Mesendoderm (in vitro differentiated cells): ENCODE measurements around the gene NUCB1.
"Not testable (repeated sequence)": the region's sequence is repeated elsewhere in the genome, so short reads cannot be mapped to it uniquely, and the experiment has no call there.

Source experiments
- DNase-seq: peaks from one replicate; pipeline ENCODE4 v3.0.0; 2013
- H2AK5ac ChIP-seq: 2 replicates; pipeline ENCODE4 v1.6.1; 2013; ENCODE audit warnings: low read length, inconsistent platforms
- H2BK120ac ChIP-seq: 2 replicates; pipeline ENCODE4 v1.6.1; 2013; ENCODE audit warnings: low read depth, mild to moderate bottlenecking, low read length, moderate library complexity, mixed read lengths
- H2BK15ac ChIP-seq: replicated peaks from 2 replicates; pipeline ENCODE4 v1.6.1; 2013; ENCODE audit warnings: low read depth, mild to moderate bottlenecking, moderate library complexity
- H2BK5ac ChIP-seq: 2 replicates; pipeline ENCODE4 v1.6.1; 2013; ENCODE audit warnings: low read length, inconsistent platforms
- H3K18ac ChIP-seq: 2 replicates; pipeline ENCODE4 v1.6.1; 2013; ENCODE audit warnings: mild to moderate bottlenecking, low read length, mixed read lengths
- H3K23ac ChIP-seq: one replicate; pipeline ENCODE4 v1.6.1; 2013; ENCODE audit warnings: low read length
- H3K27ac ChIP-seq: 2 replicates; pipeline ENCODE4 v1.5.1; 2013; ENCODE audit warnings: low read depth, mild to moderate bottlenecking, inconsistent platforms, low read length, moderate library complexity
- H3K27me3 ChIP-seq: 2 replicates; pipeline ENCODE4 v1.6.1; 2013; ENCODE audit warnings: low read length, control low read depth, mild to moderate bottlenecking, inconsistent platforms; ENCODE audit not compliant: insufficient read depth, poor library complexity
- H3K36me3 ChIP-seq: 2 replicates; pipeline ENCODE4 v1.6.1; 2013; ENCODE audit warnings: low read length, inconsistent platforms; ENCODE audit not compliant: control insufficient read depth, insufficient read depth
- H3K4ac ChIP-seq: one replicate; pipeline ENCODE4 v1.6.1; 2013; ENCODE audit warnings: low read depth, mild to moderate bottlenecking, low read length, moderate library complexity
- H3K4me1 ChIP-seq: 2 replicates; pipeline ENCODE4 v1.6.1; 2013; ENCODE audit warnings: low read depth, low read length, inconsistent platforms; ENCODE audit not compliant: control insufficient read depth
- H3K4me2 ChIP-seq: 2 replicates; pipeline ENCODE4 v1.6.1; 2013; ENCODE audit warnings: low read length
- H3K4me3 ChIP-seq: 2 replicates; pipeline ENCODE4 v1.5.1; 2013; ENCODE audit warnings: mild to moderate bottlenecking, low read length
- H3K56ac ChIP-seq: one replicate; pipeline ENCODE4 v1.6.1; 2013; ENCODE audit warnings: low read length
- H3K79me1 ChIP-seq: 2 replicates; pipeline ENCODE4 v1.6.1; 2013; ENCODE audit warnings: low read length, inconsistent platforms
- H3K79me2 ChIP-seq: 2 replicates; pipeline ENCODE4 v1.6.1; 2013; ENCODE audit warnings: mild to moderate bottlenecking, low read length; ENCODE audit not compliant: control insufficient read depth, insufficient read depth
- H3K9ac ChIP-seq: 2 replicates; pipeline ENCODE4 v1.6.1; 2013; ENCODE audit warnings: low read length, inconsistent platforms
- H4K5ac ChIP-seq: one replicate; pipeline ENCODE4 v1.6.1; 2013; ENCODE audit warnings: low read length
- H4K8ac ChIP-seq: one replicate; pipeline ENCODE4 v1.6.1; 2013; ENCODE audit warnings: low read depth, mild to moderate bottlenecking, control low read depth, low read length, moderate library complexity
- WGBS: extraction: QIAGEN DNeasy Blood & Tissue Kit; methylation state at CpG from one replicate; pipeline ENCODE4 v1.1.7; 2013; ENCODE audit warnings: low lambda C conversion rate, missing lambda C conversion rate; ENCODE audit not compliant: insufficient coverage; ENCODE audit errors: extremely low coverage; 5-methylcytosine and 5-hydroxymethylcytosine counted together

The NUCB1 gene

DNA sequence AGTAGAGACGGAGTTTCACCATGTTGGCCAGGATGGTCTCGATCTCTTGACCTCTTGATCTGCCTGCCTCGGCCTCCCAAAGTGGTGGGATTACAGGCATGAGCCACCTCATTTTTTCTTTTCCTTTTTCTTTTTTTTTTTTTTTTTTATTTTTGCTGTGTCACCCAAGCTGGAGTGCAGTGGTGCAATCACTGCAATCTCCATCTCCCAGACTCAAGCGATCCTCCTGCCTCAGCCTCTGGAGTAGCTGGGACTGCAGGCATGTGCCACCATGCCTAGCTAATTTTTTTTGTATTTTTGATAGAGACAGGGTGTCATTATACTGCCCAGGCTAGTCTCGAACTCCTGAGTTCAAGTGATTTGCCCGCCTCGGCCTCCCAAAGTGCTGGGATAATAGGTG, 2.2 kb downstream of the NUCB1 start:
- H4K5ac ChIP-seq, H3K27me3 ChIP-seq, H2AK5ac ChIP-seq, H3K23ac ChIP-seq, H2BK5ac ChIP-seq, H2BK15ac ChIP-seq, H3K4ac ChIP-seq, H2BK120ac ChIP-seq, H3K27ac ChIP-seq, H3K79me1 ChIP-seq, H3K9ac ChIP-seq, H3K4me3 ChIP-seq, DNase-seq, H3K4me2 ChIP-seq, H3K4me1 ChIP-seq, H3K79me2 ChIP-seq, H4K8ac ChIP-seq, H3K18ac ChIP-seq, H3K36me3 ChIP-seq, H3K56ac ChIP-seq: not testable (repeated sequence)
- WGBS: no CpG with 5 or more reads among the region's 7 CpGs

DNA sequence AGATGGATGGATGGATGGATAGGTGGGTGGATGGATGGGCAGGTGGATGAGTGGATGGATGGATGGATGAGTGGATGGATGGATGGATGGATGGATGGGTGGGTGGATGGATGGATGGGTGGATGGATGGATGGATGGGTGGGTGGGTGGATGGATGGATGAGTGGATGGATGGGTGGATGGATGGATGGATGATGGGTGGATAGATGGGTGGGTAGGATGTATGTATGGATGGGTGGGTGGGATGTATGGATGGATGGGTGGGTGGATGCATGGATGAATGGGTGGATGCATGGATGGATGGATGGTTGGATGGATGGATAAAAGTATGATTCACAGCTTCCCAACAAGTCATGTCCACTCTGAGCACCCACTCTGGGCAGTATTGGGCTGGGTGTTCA, 3.7 kb downstream of the NUCB1 start:
- not testable (repeated sequence) for H3K27ac ChIP-seq

DNA sequence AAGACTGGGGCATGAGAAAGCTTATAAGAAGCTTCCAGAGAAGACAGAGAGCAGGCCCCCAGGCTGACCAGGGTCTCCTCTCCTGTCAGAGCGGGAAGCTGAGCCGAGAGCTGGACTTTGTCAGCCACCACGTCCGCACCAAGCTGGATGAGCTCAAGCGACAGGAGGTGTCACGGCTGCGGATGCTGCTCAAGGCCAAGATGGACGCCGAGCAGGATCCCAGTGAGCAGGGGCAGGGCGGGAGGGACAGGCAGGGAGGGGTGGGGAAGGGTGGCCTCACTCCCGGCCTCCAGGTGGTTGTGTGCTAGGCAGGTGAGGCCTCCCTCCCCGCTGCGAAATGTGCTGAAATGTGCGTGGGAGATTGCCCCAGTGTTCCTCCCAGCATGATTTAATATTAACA, 5.6 kb downstream of the NUCB1 start:
- Histone ChIP-seq H2BK5ac (no peak overlapping the region), H3K4me2 (no peak overlapping the region), H3K4me3 (no peak overlapping the region), H3K79me1 (no peaks in the 10 kb centered on the region), H3K36me3 (peaks cover 4% of the 10 kb centered on the region), H2BK120ac (no peak overlapping the region), H2AK5ac (no peak overlapping the region), H4K5ac (no peak overlapping the region), H3K18ac (no peak overlapping the region), H3K27me3 (no peaks in the 10 kb centered on the region), H2BK15ac (no peak overlapping the region), H3K79me2 (peaks cover 3% of the 10 kb centered on the region), H3K4ac (no peak overlapping the region), H3K9ac (no peak overlapping the region), H3K56ac (no peak overlapping the region), H3K23ac (no peak overlapping the region), H4K8ac (no peak overlapping the region), H3K4me1 (no peaks in the 10 kb centered on the region), H3K27ac (no peak overlapping the region)
- DNase-seq: no peak
- no CpG with 5 or more reads among the region's 14 CpGs for WGBS

More for the DNA sequence above, 3.7 kb downstream of the NUCB1 start:
- H4K5ac ChIP-seq, H3K27me3 ChIP-seq, H4K8ac ChIP-seq, H3K36me3 ChIP-seq, H3K4me3 ChIP-seq, H3K79me1 ChIP-seq, H2AK5ac ChIP-seq, H2BK5ac ChIP-seq, H2BK120ac ChIP-seq, H3K18ac ChIP-seq, H3K4me2 ChIP-seq, H3K56ac ChIP-seq, DNase-seq, H3K4ac ChIP-seq, H3K79me2 ChIP-seq, H2BK15ac ChIP-seq, H3K9ac ChIP-seq, H3K23ac ChIP-seq, H3K4me1 ChIP-seq: not testable (repeated sequence)

DNA sequence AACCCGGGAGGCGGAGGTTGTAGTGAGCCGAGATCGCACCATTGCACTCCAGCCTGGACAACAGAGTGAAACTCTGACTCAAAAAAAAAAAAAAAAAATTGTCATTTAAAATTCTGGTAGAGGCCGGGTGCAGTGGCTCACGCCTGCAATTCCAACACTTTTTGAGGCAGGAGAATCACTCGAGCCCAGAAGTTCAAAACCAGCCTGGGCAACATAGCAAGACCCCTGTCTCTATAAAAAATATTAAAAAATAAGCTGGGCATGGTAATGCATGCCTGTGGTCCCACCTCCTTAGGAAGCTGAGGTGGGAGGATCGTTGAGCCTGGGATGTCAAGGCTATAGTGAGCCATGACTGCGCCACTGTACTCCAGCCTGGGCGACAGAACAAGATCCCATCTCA, 6.2 kb downstream of the NUCB1 start:
- no peak overlapping the region for H2BK15ac ChIP-seq

DNA sequence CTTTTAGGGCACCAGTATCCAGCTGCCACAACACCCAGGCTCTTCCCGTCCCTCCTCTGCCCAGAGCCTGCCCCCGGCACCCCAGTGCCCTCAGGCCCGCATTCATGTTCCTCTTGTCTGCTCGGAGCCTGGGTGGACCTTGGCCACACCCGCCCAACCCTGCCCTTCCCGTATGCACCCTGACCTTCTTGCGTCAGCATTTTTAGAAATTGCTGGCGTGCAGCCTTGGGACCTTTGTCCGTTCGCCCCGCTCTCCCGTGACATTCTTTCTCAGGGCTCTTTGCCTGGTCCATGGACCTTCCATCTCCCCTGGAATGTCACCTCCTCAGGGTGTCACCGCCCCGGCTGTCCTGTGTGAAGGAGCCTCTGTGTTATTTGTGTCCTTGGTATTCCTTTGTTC, 7.6 kb downstream of the NUCB1 start:
- Histone ChIP-seq H3K27me3 (no peaks in the 10 kb centered on the region), H2BK5ac (no peak overlapping the region), H3K36me3 (peaks cover 4% of the 10 kb centered on the region), H2BK120ac (no peak overlapping the region), H3K27ac (no peak overlapping the region), H3K9ac (no peak overlapping the region), H3K4ac (no peak overlapping the region), H2AK5ac (no peak overlapping the region), H4K5ac (no peak overlapping the region), H4K8ac (no peak overlapping the region), H3K4me1 (no peaks in the 10 kb centered on the region), H3K79me2 (no peaks in the 10 kb centered on the region), H2BK15ac (no peak overlapping the region), H3K56ac (no peak overlapping the region), H3K23ac (no peak overlapping the region), H3K18ac (no peak overlapping the region), H3K4me2 (no peak overlapping the region), H3K79me1 (no peaks in the 10 kb centered on the region), H3K4me3 (no peak overlapping the region)
- WGBS: no CpG with 5 or more reads among the region's 14 CpGs
- no peak for DNase-seq

More for the DNA sequence above, 6.2 kb downstream of the NUCB1 start:
- Histone ChIP-seq H3K36me3 (peaks cover 4% of the 10 kb centered on the region), H4K8ac (no peak overlapping the region), H3K4me2 (no peak overlapping the region), H3K56ac (no peak overlapping the region), H3K18ac (no peak overlapping the region), H2BK5ac (no peak overlapping the region), H3K4me3 (no peak overlapping the region), H2BK120ac (no peak overlapping the region), H3K23ac (no peak overlapping the region), H3K4ac (no peak overlapping the region), H3K79me1 (no peaks in the 10 kb centered on the region), H3K9ac (no peak overlapping the region), H3K4me1 (no peaks in the 10 kb centered on the region), H4K5ac (no peak overlapping the region), H3K27me3 (no peaks in the 10 kb centered on the region), H2AK5ac (no peak overlapping the region), H3K27ac (no peak overlapping the region), H3K79me2 (no peaks in the 10 kb centered on the region)
- DNase-seq: no peak
- no CpG with 5 or more reads among the region's 10 CpGs for WGBS

DNA sequence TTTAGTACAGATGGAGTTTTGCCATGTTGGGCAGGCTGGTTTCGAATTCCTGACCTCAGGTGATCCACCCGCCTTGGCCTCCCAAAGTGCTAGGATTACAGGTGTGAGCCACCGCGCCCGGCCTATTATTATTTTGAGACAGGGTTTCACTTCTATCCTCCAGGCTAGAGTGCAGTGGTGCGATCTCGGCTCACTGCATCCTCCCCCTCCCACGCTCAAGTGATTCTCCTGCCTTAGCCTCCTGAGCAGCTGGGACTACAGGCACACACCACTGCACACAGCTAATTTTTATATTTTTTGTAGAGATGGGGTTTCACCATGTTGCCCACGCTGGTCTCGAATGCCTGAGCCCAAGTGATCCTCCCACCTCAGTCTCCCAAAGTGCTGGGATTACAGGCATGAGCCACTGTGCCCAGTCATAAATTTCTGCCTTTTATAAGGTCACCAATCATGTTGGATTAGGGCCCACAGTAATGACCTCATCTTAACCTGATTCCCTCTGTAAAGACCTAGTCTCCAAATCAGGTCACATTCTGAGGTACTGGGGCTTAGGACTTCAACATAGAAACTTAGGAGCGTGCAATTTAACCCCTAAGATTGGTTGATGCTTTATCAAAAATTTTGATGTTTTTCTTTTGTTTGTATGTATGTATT, 9.4 kb downstream of the NUCB1 start:
- not testable (repeated sequence) for H3K4me3 ChIP-seq, H3K27ac ChIP-seq, DNase-seq, H2AK5ac ChIP-seq, H3K4ac ChIP-seq, H2BK120ac ChIP-seq, H3K36me3 ChIP-seq, H4K5ac ChIP-seq, H3K4me2 ChIP-seq, H3K27me3 ChIP-seq, H3K23ac ChIP-seq, H3K4me1 ChIP-seq, H3K56ac ChIP-seq, H4K8ac ChIP-seq, H3K18ac ChIP-seq, H2BK15ac ChIP-seq, H3K9ac ChIP-seq, H3K79me1 ChIP-seq, H2BK5ac ChIP-seq, H3K79me2 ChIP-seq
- WGBS: no CpG with 5 or more reads among the region's 11 CpGs
